CD4-positive, alpha-beta T cell treated with Interleukin-6 at 100 ng/mL for 8 hours (primary cell): ENCODE data around the gene GPRASP1.
"Not testable (repeated sequence)": the region's sequence is repeated elsewhere in the genome, so short reads cannot be mapped to it uniquely, and the experiment has no call there.

Experiments
- DNase-seq: peaks from one replicate; pipeline ENCODE4 v3.0.0-alpha.2; 2020; ENCODE audit warnings: mixed read lengths, low spot score

The GPRASP1 gene

DNA sequence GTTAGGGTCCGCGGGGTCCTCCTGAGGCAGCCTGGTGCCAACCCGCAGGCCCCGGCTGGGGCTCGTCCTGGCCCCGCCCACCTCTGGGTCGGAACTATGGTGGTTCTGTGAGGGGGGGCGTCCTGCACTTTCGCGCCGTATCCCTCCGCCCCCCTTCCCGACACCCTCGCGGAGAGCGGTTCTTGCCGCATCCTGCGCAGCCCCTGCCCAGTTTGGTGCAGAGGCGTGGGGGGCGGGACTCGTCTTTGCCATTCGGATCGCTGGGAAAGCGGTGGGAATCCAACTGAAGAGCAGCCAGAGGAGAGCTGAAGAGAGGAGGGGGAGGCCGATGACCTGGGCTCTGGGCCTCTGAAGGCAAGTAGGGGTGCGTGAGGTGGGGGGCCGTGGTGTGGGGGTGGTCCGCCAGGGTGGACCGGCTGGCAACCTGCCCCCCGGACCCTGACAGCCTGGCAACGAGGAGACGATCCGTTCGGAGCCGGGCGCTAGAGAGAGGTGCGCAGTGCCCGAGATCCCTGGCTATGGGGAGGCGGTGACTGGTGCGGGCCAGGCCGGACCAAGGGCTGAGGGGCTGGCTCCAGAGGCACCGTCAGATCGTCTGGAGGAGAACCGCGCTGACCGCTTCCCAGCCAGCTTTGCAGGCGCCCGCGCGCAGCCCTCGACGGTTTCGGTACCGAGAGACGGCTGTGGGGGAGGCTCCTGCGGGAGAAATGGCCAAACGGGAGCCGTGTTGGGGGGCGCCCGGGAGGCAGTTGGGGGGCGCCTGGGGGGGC is at the start of gene GPRASP1:
TSS of gene GPRASP1 (plus strand) at position 242 of the 770 bp plus-strand sequence. CDS start 2,431 bp downstream, outside the sequence.
- peak; percentile 64 for DNase-seq

DNA sequence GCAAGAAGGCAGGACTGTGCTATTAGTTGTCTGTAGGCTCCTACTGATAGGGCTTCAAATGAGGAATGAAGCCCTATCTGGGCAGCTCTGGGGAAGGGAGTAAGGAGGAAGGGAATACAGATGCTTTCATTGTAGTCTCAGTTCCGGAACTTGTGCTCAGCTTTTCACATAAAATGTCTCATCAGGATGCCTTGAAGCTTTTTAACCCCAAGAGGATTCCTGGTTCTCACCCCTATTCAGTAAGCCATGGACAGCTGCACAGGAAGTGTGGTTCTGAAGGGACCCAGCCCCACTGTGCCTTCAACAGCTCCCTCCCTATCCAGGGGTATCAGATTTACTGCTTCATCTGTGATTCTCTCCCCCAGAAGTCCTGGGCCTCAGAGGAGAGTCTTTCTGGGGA is 47.0 kb upstream of the GPRASP1 start:
- DNase-seq = no peak

GRCh38 chrX:102606115-102606514 is 45.2 kb upstream of the GPRASP1 start:
- DNase-seq = no peak

DNA sequence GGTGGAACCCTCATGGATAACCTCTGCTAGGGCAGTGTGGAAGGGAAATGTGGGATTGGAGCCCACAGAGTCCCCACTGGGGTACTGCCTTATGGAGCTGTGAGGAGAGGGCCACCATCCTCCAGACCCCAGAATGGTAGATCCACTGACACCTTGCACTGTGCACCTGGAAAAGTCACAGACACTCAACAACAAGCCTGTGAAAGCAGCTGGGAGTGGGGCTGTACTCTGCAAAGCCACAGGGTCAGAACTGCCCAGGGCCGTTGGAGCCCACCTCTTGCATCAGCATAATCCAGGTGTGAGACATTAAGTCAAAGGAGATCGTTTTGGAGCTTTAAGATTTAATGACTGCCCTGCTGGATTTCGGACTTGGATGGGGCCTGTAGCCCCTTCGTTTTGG is 40.4 kb upstream of the GPRASP1 start:
- no peak for DNase-seq

- no peak for DNase-seq
Observed at GRCh38 chrX:102624105-102624504, 27.2 kb upstream of the GPRASP1 start.

DNA sequence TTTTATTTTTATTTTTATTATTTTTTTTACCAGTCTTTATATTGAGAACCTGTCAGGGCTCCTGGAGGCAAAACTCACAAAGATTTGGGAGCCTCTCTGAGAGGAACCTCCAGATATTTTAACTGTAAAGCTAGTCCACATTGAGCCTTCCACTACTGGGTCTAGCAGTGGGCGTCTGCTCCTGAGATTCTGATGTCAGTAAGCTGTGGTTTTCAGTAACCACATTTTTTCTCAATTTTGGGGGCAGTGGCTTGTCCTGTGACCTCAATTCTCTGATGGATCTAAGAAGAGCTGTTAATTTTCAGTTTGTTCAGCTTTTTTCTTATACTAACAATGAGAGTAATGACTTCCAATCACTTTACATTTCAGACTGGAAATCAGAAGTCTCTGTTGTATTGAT is 23.6 kb upstream of the GPRASP1 start:
- no peak for DNase-seq

GRCh38 chrX:102637561-102637960 is 13.7 kb upstream of the GPRASP1 start:
- no peak for DNase-seq

GRCh38 chrX:102650903-102651241 is 411 bp upstream of the GPRASP1 start:
- DNase-seq = no peak

DNA sequence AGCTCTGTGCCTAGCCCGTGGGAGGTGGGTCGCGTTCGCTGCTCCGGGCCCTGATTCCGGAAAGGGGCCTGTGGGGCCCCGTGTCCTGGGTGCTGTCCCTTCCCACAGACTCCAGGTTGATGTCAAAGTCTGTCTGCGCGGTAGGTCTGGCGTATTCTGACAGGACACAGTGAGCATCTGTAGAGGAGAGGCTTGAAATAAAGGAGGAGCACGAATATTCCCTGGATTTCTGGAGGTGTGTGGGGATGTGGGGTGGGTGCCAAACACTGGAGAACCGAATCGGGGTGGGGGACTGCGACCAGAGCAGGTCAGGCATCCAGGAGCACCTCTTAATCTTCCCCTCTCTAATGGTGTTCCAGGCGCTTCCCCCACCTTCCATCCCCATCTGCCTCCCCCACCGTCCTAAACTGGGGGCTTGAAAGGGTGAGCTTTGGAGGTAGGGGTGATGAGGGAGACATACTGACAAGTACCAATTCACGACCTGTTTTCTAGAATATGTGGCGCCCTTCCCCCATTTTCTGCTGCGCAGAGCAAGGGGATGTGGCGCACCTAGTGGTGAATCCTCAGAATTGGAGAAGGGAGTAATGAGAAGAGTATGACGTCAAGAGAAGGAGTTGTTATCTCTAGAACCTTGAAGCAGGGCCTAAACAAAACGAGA is 877 bp downstream of the GPRASP1 start:
- DNase-seq = peak; percentile 59

GRCh38 chrX:102654696-102655095 is 3.4 kb downstream of the GPRASP1 start:
- DNase-seq = no peak

GRCh38 chrX:102658556-102658955 is 7.3 kb downstream of the GPRASP1 start:
- no peak for DNase-seq

GRCh38 chrX:102659790-102660757 is 8.8 kb downstream of the GPRASP1 start:
- DNase-seq = peak; percentile 77

DNA sequence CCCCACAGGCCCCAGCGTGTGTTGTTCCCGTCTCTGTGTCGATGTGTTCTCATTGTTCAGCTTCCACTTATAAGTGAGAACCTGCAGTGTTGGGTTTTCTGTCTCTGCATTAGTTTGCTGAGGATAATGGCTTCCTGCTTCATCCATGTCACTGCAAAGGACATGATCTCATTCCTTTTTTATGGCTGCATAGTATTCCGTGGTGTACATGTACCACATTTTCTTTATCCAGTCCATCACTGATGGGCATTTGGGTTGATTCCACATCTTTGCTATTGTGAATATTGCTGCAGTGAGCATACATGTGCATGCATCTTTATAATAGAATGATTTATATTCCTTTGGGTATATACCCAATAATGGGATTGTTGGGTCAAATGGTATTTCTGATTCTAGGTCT is 12.5 kb downstream of the GPRASP1 start:
- not testable (repeated sequence) for DNase-seq

DNA sequence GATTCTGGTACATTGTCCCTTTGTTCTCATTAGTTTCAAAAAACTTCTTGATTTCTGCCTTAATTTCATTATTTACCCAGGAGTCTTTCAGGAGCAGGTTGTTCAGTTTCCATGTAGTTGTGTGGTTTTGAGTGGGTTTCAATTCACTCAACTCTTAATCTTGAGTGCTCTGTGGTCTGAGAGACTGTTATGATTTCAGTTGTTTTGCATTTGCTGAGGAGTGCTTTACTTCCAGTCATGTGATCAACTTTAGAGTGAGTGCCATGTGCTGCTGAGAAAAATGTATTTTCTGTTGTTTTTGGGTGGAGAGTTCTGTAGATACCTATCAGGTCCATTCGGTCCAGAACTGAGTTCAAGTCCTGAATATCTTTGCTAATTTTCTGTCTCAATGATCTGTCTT is 15.8 kb downstream of the GPRASP1 start:
- not testable (repeated sequence) for DNase-seq

DNA sequence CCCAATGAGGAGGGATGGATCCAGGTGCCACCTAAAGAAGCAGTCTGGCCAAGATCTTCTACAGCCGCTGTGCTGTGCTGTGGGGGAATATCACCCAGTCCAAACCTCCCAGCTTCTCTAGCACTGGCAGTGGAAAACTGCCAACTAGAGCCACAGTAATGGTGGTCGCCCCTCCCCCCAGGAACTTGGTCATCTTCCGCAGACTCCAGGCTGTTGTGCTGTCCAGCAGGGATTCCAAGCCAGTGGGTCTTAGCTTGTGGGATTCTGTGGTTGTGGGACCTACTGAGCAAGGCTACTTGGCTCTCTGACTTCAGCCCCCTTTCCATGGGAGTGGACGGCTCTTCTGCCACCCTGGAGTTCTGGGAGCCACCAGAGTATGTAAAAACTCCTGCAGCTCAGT is 18.2 kb downstream of the GPRASP1 start:
- DNase-seq = no peak

GRCh38 chrX:102672856-102673255 is 21.6 kb downstream of the GPRASP1 start:
- no peak for DNase-seq

DNA sequence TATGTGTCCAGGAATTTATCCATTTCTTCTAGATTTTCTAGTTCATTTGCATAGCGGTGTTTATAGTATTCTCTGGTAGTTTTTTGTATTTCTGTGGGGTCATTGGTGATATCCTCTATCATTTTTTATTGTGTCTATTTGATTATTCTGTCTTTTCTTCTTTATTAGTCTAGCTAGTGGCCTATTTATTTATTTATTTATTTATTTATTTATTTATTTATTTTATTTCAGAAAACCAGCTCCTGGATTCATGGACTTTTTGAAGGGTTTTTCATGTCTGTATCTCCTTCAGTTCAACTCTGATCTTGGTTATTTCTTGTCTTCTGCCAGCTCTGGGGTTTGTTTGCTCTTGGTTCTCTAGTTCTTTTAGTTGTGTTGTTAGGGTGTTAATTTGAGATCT is 26.2 kb downstream of the GPRASP1 start:
- not testable (repeated sequence) for DNase-seq

- DNase-seq = no peak
Observed at GRCh38 chrX:102684772-102685520, 33.7 kb downstream of the GPRASP1 start.

DNA sequence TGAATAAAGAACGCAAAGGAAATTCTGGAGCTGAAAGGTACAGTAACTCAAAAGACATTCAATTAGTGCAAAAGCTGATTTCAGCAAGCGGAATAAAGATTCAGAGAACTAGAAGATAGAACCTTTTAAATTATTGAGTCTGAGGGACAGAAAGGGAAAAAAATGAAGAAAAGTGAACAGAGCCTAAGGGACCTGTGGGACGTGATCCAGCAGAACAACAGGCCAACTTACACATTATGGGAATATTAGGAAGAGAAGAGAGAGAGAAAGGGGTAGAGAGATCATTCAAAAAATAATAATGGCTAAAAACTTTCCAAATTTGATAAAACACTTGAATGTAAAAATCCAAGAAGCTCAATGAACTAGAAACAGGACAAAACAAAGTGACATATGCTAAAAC is 43.5 kb downstream of the GPRASP1 start:
- DNase-seq = no peak

GRCh38 chrX:102696306-102696705 is 45.0 kb downstream of the GPRASP1 start:
- DNase-seq = no peak

- no peak for DNase-seq
Observed at GRCh38 chrX:102697494-102697893, 46.2 kb downstream of the GPRASP1 start.
